Fibroblast of the aortic adventitia (primary cell): ENCODE measurements around the gene FFAR2. TPM values are rescaled to one million over a fixed set of nuclear protein-coding genes. Genes with fewer than 3 reads are reported as not detected.
"Not testable (repeated sequence)": the region's sequence is repeated elsewhere in the genome, so short reads cannot be mapped to it uniquely, and the experiment has no call there.

Source experiments
- DNase-seq: peaks from one replicate; pipeline ENCODE4 v3.0.0-alpha.2; 2010; ENCODE audit warnings: low read depth
- H3K4me3 ChIP-seq: 2 replicates; pipeline ENCODE4 v1.5.1; 2011; ENCODE audit warnings: low read depth, mild to moderate bottlenecking, control low read depth, low read length, moderate library complexity
- CTCF ChIP-seq: IDR thresholded peaks from 2 replicates; pipeline ENCODE4 v1.5.1; 2011; ENCODE audit warnings: mild to moderate bottlenecking, low read length, control low read depth, inconsistent platforms; ENCODE audit not compliant: insufficient read depth
- total RNA-seq: library from RNA; depleted of rRNA; stranded (reverse); fragments of >200 nt; gene quantifications from 2 replicates; pipeline ENCODE4 v1.2.3, GENCODE V29; 2012; ENCODE audit warnings: low replicate concordance

FFAR2 gene
- total RNA-seq, 1 donor = not detected

DNA sequence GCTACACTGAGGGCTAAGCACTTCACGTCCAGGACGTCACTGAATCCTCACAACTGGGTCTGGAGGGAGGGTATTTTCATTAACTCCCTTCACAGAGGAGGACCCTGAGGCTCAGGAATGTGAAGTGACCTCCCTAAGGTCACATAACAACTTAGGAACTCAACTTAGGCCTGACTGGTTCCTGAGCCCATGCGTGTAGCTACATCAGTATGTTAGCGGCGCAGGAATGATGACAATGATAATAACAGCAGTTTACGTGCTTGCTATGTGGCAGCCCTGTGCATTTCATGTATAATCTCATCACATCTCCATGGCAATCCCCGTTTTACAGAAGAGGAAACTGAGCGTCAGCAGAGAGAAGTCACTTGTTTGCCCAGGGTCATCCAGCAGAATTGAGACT lies 23.9 kb downstream of the FFAR2 start:
- DNase-seq = no peak
- TF ChIP-seq CTCF = no peak
- no peak overlapping the region for H3K4me3 ChIP-seq

- no peak for TF ChIP-seq CTCF
- no peak for DNase-seq
- H3K4me3 ChIP-seq = no peak overlapping the region
Observed at GRCh38 chr19:35474104-35474503, 26.0 kb downstream of the FFAR2 start.

DNA sequence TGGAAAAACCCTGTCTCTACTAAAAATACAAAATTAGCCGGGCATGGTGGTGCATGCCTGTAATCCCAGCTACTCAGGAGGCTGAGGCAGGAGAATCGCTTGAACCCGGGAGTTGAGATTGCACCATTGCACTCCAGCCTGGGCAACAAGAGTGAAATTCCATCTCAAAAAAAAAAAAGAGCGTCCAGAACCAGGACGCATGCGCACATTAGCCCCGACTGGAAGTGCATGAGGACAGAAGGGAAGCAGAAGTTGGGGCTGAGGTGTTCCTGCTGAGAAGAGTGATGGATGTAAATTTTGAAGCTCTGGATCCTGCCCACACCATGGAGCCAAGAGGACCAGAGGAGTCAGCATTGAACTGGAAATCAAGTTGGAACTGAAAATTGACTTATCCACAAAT lies 26.5 kb downstream of the FFAR2 start:
- DNase-seq, H3K4me3 ChIP-seq: not testable (repeated sequence)

DNA sequence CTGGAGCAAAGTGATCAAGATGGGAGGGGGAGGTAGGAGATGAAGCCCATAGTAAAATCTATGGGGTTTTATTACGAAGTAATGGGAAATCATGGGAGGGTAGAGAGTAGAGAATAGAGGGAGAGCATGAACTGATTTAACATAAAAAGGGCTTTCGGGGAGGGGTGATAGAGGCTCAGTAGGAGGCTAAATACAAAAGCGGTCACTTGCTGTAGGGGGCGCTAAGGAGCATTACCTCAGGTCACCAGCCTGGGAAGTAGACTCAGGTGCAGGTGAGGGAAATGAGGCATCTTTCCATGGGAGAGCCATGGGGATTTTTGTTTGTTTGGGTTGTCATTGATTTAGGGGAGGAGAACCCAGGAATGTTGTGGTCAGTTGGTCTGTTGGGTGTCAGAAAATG lies 28.1 kb downstream of the FFAR2 start:
- DNase-seq = no peak
- no peak overlapping the region for H3K4me3 ChIP-seq
- no peak for TF ChIP-seq CTCF

DNA sequence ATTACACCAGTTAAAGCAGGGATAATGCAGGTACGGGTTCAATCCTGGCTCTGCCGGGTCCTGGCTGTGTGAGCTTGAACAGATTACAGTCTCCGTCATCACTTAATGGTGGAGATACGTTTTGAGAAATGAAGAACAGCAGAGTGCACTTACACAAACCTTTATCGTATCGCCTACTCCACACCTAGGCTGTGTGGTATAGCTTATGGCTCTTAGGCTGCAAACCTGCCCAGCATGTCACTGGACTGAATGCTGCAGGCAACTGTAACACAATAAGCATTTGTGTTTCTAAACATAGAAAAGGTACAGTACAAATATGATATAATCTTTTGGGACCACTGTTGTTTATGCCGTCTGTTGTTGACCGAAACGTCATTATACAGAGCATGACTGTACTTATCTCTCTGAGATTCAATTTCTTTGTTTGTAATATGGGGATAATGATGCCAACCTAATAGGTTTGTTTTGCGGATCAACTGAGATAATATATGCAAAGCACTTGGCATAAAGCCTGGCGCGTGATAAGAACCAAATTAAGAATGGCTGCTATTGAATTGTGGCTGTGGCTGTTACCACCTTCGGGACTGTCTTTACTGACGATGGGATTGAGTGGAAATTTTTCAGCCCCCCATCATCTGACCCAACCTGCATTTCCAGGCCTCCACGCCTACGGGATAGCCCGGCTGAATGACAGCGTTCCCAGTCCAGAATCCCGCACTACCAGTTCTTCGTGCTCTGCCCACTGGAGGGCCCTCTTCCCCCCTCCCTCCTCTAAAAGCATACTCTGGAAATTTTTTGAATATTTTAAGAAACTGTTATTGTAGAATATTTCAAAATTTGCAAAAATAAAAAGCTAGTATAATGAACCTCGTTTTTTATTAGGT lies 31.0 kb downstream of the FFAR2 start:
- no peak for TF ChIP-seq CTCF
- DNase-seq = no peak

DNA sequence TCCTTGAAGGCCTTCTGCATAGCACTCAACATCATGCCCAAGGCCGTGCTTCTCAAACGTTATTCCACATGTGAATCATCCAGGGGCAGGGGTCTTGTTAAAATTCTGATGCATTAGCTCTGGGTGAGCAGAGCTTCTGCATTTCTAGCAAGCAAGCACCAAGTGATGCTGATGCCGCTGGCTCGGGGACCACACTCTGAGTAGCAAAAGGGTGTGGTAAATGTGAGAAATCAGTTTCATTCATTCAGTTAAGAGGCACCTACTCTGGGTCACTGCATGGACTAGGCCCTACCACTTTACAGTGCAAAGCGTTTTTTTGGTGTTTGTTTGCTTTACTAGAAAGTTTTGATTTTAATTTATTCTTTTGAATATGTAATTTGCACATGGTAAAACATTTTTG lies 35.0 kb downstream of the FFAR2 start:
- no peak for DNase-seq
- no peak for TF ChIP-seq CTCF
- H3K4me3 ChIP-seq = no peak overlapping the region

More for the DNA sequence above, 31.0 kb downstream of the FFAR2 start:
- H3K4me3 ChIP-seq = no peak overlapping the region

DNA sequence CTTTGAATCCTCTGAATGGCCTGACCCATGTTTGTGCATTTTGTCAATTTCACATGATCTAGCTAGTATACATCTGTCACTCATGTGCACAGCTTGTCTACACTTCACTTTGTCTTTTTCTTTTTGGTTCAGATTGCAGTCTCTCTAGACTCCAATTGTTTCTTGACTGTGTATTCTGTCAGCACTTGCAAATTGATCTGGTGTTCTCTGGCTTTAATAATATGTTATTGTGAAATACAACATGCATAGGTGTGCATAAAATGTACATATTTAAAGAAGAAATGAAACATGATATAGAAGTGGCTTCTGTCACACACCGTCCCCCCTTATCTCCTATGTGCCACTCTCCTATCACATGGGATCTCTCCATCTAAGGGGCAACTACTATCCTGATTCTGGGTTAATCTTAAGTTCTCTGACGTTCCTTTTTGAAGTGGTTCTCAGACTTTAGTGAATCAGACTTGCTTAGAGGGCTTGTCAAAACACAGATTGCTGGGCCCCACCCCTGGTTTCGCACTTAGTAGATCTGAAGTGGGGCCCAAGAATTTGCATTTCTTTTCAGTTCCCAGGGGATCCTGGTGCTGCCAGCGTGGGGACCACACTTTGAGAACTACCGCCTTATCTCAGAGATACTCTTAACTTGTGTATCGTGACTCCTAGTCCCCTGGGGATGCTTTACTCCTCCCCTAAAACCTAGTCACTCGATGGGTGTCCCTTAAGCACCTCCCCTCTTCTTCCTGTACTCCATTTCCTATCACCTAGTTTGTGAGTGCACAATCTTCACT lies 36.4 kb downstream of the FFAR2 start:
- no peak for DNase-seq
- H3K4me3 ChIP-seq = no peak overlapping the region
- TF ChIP-seq CTCF = no peak
